Endothelial cell (in vitro differentiated cells): ENCODE data around the gene FAM221B. TPM values are rescaled to one million over a fixed set of nuclear protein-coding genes. Genes with fewer than 3 reads are reported as not detected.
A peak's percentile ranks its signal among the peaks of the same experiment; 100 is the strongest.

Experiments
- DNase-seq: peaks from one replicate; pipeline ENCODE4 v3.0.0; 2021; ENCODE audit warnings: low spot score
- H3K27ac Mint-ChIP-seq: one replicate; pipeline ENCODE4 v1.8.0; 2021; ENCODE audit warnings: mixed read lengths, inconsistent platforms; ENCODE audit not compliant: unreplicated experiment
- H3K27me3 Mint-ChIP-seq: one replicate; pipeline ENCODE4 v1.8.0; 2021; ENCODE audit warnings: mild to moderate bottlenecking, moderate library complexity, mixed read lengths, inconsistent platforms; ENCODE audit not compliant: unreplicated experiment
- H3K36me3 Mint-ChIP-seq: one replicate; pipeline ENCODE4 v1.8.0; 2021; ENCODE audit warnings: mild to moderate bottlenecking, low read depth, mixed read lengths, inconsistent platforms; ENCODE audit not compliant: unreplicated experiment
- H3K4me1 Mint-ChIP-seq: one replicate; pipeline ENCODE4 v1.8.0; 2021; ENCODE audit warnings: mild to moderate bottlenecking, mixed read lengths, inconsistent platforms; ENCODE audit not compliant: unreplicated experiment
- H3K4me3 Mint-ChIP-seq: one replicate; pipeline ENCODE4 v1.8.0; 2021; ENCODE audit warnings: mild to moderate bottlenecking, mixed read lengths, inconsistent platforms; ENCODE audit not compliant: unreplicated experiment
- H3K9me3 Mint-ChIP-seq: one replicate; pipeline ENCODE4 v1.8.0; 2021; ENCODE audit warnings: mixed read lengths, inconsistent platforms; ENCODE audit not compliant: unreplicated experiment
- total RNA-seq: library from RNA; stranded (reverse); fragmentation: NEBNext Ultra II Directional; extraction: Animal tissue kit (Norgen Biotek cat#: 25700); gene quantifications from one replicate; pipeline ENCODE4 v1.2.1, GENCODE V29; 2021; ENCODE audit not compliant: unreplicated experiment
- TF ChIP-seq, protein P1 (sequence below): fragments of 200-600 bp; sonication (generic); IDR thresholded peaks from one replicate; pipeline ENCODE4 v1.5.0; 2021; ENCODE audit warnings: antibody characterized with exemption; ENCODE audit not compliant: unreplicated experiment

Gene FAM221B
- total RNA-seq, 1 donor from 2014 or later = not detected

DNA sequence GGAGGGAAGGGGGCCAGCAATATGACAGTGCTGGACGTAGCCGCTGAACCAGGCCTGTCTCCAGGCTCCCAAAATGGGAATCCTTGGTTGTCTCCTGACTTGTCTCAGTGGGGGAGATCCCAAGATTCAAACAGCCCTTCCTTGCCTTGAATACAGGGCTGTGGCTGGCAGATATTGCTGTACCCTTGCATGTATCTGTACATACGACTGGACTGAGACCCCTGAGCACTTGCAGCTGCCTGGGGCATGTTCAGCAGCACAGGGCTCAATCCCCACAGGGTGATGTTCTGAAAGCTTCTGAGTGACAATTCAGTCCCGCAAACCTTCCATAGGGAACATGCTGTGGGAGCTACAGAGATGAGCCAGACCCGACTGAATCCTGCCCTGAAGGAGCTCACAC, 28.4 kb upstream of the FAM221B start:
- no peak overlapping the region for H3K4me3 Mint-ChIP-seq
- no peaks in the 10 kb centered on the region for H3K9me3 Mint-ChIP-seq
- H3K27me3 Mint-ChIP-seq = peaks cover 19% of the 10 kb centered on the region
- peaks cover 4% of the 10 kb centered on the region for H3K36me3 Mint-ChIP-seq
- H3K4me1 Mint-ChIP-seq = peaks cover 14% of the 10 kb centered on the region
- H3K27ac Mint-ChIP-seq = no peak overlapping the region
- TF ChIP-seq, protein P1, sequence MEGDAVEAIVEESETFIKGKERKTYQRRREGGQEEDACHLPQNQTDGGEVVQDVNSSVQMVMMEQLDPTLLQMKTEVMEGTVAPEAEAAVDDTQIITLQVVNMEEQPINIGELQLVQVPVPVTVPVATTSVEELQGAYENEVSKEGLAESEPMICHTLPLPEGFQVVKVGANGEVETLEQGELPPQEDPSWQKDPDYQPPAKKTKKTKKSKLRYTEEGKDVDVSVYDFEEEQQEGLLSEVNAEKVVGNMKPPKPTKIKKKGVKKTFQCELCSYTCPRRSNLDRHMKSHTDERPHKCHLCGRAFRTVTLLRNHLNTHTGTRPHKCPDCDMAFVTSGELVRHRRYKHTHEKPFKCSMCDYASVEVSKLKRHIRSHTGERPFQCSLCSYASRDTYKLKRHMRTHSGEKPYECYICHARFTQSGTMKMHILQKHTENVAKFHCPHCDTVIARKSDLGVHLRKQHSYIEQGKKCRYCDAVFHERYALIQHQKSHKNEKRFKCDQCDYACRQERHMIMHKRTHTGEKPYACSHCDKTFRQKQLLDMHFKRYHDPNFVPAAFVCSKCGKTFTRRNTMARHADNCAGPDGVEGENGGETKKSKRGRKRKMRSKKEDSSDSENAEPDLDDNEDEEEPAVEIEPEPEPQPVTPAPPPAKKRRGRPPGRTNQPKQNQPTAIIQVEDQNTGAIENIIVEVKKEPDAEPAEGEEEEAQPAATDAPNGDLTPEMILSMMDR = no peak
- no peak for DNase-seq

DNA sequence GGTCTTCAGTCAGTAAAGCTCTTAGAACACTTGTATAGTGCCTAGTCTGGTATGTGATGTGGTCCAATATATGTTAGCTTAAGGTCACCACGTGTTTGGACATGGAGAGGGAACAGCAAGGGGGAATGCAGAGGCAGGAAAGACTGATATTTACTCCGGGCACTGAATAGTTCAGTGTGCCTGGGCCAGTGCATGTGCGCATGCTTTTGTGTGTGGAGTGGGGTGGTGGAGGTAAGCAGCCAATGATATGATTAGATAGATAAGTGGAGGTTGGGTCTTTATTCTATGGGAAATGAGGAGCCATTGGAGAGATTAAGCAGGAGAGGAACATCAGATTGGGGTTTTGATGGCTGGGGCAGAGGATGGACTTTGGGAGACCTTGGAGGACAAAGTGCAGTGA, 27.7 kb upstream of the FAM221B start:
- H3K36me3 Mint-ChIP-seq = peaks cover 4% of the 10 kb centered on the region

DNA sequence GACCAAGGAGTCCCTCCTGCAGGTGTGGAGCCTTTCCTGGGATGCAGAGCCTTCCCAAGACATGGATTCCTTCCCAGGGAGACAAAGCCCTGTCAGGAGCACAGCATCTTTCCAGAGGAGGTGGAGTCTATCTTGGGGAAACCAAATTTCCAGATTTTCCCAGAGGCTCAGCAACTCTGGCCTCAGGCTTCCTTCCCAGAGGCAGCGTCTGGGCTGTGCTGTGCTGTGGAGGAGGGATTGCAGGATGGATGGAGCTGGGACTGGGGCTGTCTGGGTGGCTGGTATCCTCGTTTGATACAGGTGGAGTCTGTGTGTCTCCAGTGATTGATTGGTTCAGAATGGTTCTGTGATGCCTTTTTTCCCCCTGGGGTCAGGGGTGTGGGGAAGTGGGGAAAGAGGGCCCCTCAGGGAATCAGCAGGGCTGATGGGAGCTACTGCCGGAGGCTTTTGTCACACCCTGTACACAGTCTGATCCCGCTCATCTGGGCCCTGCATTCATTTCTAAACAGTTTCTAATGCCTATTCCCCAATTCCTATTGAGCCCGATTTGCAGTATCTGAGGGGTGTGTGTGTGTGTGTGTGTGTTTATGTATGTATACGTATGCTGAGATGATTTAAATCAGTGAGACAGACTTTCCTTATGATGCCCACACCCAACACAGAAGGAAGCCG, 25.7 kb upstream of the FAM221B start:
- peaks cover 6% of the 10 kb centered on the region for H3K4me1 Mint-ChIP-seq
- peaks cover 14% of the 10 kb centered on the region for H3K27me3 Mint-ChIP-seq
- H3K36me3 Mint-ChIP-seq = peaks cover 4% of the 10 kb centered on the region
- no peak overlapping the region for H3K4me3 Mint-ChIP-seq
- H3K27ac Mint-ChIP-seq = no peak overlapping the region
- peak; percentile 1 for DNase-seq
- H3K9me3 Mint-ChIP-seq = no peaks in the 10 kb centered on the region
- TF ChIP-seq, protein P1 = no peak

More for the DNA sequence above, 27.7 kb upstream of the FAM221B start:
- TF ChIP-seq, protein P1 = no peak
- H3K27me3 Mint-ChIP-seq = peaks cover 14% of the 10 kb centered on the region
- no peak for DNase-seq
- no peak overlapping the region for H3K27ac Mint-ChIP-seq
- H3K4me1 Mint-ChIP-seq = peaks cover 14% of the 10 kb centered on the region
- H3K4me3 Mint-ChIP-seq = no peak overlapping the region
- no peaks in the 10 kb centered on the region for H3K9me3 Mint-ChIP-seq

DNA sequence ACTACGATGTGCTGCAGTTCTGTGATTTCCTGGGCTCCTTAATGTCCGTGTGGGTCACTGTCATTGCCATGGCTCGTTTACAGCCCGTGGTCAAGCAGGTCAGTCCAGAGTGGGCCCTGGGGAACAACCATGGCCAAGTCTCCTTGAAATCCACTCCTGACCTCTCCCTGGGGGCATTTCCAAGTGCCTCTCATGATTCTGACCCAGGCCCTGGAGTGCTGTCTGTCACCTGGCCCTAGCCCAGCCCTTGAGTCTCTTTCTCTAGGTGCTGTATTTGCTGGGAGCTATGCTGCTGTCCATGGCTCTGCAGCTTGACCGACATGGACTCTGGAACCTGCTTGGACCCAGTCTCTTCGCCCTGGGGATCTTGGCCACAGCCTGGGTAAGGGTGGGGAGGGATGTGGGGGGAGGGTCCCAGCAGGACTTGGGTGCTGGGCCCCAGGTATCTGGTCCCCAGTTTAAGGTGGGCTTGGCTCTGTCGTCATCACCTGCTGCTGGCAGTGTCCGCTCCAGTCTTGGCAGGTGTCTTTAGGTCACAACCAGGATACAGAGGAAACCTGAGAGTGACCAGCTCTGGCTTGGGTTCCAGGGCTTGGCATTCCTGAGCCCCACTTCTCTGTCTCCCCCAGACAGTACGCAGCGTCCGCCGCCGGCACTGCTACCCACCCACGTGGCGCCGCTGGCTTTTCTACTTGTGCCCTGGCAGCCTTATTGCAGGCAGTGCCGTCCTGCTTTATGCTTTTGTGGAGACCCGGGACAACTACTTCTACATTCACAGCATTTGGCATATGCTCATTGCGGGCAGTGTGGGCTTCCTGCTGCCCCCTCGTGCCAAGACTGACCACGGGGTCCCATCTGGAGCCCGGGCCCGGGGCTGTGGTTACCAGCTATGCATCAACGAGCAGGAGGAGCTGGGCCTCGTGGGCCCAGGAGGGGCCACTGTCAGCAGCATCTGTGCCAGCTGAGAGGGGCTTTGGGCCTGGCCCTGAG, 24.6 kb upstream of the FAM221B start:
- H3K4me3 Mint-ChIP-seq = no peak overlapping the region
- H3K4me1 Mint-ChIP-seq = no peaks in the 10 kb centered on the region
- no peaks in the 10 kb centered on the region for H3K9me3 Mint-ChIP-seq
- H3K27ac Mint-ChIP-seq = no peak overlapping the region
- no peak for DNase-seq
- TF ChIP-seq, protein P1 = no peak
- peaks cover 4% of the 10 kb centered on the region for H3K36me3 Mint-ChIP-seq
- H3K27me3 Mint-ChIP-seq = peaks cover 14% of the 10 kb centered on the region
